Measurements from ENCODE around the gene ALKBH4.

Gene ALKBH4

DNA sequence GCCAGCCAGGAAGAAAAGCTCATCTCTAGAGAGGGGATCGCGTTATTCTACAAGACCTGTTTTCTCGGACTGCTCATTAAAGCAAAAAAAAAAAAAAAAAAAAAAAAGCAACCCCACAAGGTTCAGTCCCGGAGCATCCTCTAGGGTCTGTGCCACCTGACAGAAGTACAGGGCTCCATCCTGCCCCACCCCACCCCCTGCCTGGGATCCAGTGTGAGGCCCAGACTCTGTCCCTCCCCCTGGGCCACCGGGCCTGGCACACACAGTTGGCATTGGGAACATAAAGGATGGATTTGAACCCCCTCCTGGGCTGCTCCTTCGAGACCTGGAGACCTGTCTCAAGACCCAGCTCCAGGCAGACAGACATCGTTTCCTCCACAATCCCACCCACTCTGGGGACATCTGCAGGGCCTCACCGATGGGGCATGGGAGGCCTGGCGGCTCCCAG, 30.6 kb downstream of the ALKBH4 start:
- no peak for DNase-seq
- in situ Hi-C loops (cut with HindIII; ENCODE audit: low pct_ligation_motif_present, low pct_unique_long_range_greater_than_20kb, low sequenced_read_pairs): no loop called here

DNA sequence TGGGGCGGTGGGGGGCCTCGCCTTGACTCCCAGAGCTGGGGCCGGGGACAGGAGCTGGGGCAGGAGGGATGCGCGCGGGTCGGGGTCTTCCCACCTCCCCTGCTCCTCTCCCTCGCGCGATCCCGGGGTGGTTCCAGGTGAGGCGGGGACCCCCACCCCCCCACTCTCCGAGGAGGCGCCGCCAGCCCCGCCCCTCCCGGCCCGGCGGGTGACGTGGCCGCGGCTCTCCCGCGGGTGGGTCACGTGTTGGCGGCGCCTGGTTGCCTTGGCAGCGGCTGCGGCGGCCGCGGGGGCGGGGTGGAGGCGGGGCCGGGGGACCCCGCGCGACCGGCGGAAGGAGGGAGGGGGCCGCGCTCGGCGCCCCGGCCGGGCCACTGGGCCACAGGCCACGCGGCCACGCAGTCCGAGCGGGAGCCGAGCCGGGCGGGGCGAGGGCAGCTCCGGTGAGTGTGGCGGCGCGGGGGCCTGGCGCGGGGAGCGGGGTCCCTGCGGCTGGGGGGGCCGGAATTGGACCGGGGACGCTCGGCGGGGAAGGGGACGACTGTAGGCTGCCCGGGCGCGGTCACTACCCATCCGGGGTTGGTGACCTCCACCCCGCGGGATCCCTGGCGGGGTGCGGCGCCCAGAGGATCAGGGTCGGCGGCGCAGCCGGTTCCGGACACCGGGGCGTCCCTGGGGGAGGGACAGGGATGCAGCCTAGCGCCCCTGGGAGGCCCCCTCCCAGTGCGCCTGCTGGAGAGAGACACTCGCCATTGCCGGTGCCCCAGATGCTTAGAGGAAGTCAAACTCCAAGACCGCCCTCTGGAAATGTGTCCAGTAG, 31.2 kb downstream of the ALKBH4 start, which contains the start of gene ORAI2:
Gene ORAI2, plus strand, starts transcription at position 357 of the 820 bp plus-strand sequence. CDS start 5,382 bp downstream, outside the sequence.
- peak; percentile 87 for DNase-seq
- in situ Hi-C loops (cut with HindIII; ENCODE audit: low pct_ligation_motif_present, low pct_unique_long_range_greater_than_20kb, low sequenced_read_pairs): no loop called here

DNA sequence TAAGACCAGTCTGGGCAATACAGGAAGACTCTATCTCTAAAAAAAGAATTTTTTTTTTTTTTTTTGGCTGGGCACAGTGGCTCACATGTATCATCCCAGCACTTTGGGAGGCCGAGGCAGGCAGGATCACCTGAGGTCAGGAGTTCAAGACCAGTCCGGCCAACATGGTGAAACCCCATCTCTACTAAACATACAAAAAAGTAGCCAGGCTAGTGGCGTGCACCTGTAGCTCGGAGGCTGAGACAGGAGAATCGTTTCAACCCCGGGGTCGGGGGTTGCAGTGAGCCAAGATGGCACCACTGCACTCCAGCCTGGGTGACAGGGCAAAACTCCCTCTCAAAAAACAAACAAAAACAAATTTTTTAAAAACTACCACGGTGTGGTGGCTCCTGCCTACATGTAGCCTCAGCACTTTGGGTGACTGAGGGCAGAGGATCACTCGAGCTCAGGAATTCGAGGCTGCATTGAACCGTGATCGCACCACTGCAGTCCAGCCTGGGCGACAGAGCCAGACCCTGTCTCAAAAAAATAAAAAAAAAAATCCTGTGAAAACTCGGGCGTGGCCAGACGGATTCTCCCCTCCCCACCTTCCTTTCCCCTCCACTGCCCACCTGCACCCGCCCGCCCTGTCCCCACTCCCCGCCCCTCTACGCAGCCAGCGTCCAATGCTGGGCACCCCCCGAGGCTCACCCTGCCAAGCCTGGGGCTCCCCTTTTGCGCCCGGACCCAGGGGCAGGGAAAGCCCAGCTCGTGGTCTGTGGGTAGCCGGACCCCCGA, 32.0 kb downstream of the ALKBH4 start:
- in situ Hi-C loops (cut with HindIII; ENCODE audit: low pct_ligation_motif_present, low pct_unique_long_range_greater_than_20kb, low sequenced_read_pairs): no loop called here
- peak; percentile 51 for DNase-seq

DNA sequence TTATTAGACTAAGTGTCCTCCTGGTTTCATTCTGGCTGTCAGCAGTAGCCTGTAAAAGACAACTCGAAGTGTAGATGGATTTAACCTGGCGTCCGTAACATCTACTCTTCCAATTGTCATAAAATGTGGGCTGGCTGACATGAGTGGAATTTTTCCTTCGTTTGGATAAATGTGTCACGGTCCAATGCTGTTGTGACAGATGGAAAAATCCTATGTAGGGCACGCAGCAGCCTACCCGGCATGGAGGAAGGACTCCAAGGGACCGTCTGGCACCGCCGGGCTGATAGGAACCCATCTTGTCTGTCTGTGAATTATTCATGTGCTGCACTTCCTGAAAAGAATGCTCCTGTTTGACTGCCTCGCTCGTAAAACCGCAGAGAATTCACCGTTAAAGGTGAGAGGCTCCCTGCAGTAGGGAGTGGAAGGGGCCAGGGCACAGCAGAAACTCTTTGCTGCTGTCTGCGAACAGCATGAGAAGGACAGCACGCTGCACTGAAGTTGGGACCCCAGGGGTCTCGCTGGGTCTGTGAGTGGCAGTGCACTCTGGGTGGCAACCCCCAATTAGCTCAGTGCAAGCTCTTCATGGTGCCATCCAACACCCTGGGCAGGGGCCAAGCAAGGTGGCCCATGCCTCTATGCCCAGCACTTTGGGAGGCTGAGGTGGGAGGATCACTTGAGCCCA, 32.9 kb downstream of the ALKBH4 start:
- in situ Hi-C loops (cut with HindIII; ENCODE audit: low pct_ligation_motif_present, low pct_unique_long_range_greater_than_20kb, low sequenced_read_pairs): no loop called here
- peak; percentile 57 for DNase-seq

DNA sequence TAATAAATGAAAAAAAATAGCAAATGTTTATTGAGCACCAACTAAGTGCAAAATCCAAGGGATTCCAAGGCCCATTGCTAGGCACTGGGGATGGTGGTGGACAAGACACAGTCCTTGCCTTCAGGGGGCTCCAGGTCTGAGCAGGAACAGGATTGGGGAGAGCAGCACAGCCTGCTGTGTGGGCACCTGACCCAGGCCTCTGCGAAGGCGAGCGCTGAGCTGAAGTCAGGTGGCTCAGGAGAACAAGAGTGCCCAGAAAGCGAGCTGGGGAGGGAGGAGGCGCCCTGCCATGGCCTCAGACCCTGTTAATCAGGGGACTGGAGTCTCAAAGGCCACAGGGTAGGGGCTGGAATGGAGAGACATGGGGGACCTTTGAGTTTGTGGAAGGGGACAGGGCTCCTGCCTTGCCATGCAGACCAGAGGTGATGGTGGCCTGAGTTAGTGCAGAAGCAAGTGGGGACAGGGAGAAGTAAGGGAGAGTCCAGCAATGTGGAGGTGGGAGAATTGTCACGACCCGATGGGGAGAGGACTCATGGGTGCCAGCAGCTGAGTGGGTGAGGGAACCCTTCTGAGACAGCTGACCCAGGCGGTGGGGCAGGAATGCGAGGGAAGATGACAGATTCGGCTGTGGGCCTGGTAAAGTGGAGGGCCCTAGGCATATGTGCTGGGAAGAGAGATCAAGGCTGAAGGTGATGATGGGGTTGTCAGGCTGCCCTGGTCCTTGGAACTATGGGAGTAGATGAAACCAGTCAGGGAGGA, 35.3 kb downstream of the ALKBH4 start:
- DNase-seq: no peak
- in situ Hi-C loops (cut with HindIII; ENCODE audit: low pct_ligation_motif_present, low pct_unique_long_range_greater_than_20kb, low sequenced_read_pairs): no loop called here

DNA sequence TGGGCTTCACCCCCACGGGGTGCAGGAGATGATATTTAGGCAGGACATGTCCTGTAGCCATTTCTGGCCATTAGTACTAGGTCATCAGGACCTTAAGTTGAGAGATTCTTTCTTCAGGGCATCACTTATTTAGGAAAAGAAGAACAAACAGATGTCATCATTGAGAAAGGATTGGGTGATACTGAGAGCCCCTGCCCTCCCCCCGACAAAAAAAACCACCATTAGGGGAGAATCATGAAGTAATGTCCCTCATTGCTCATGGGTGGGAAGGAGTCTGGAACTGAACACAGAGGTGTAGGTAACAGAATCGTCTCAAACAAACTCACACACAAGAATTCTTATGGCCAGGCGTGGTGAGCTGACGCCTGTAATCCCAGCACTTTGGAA, 37.7 kb downstream of the ALKBH4 start:
- DNase-seq: no peak
- in situ Hi-C loops (cut with HindIII; ENCODE audit: low pct_ligation_motif_present, low pct_unique_long_range_greater_than_20kb, low sequenced_read_pairs): no loop called here

DNA sequence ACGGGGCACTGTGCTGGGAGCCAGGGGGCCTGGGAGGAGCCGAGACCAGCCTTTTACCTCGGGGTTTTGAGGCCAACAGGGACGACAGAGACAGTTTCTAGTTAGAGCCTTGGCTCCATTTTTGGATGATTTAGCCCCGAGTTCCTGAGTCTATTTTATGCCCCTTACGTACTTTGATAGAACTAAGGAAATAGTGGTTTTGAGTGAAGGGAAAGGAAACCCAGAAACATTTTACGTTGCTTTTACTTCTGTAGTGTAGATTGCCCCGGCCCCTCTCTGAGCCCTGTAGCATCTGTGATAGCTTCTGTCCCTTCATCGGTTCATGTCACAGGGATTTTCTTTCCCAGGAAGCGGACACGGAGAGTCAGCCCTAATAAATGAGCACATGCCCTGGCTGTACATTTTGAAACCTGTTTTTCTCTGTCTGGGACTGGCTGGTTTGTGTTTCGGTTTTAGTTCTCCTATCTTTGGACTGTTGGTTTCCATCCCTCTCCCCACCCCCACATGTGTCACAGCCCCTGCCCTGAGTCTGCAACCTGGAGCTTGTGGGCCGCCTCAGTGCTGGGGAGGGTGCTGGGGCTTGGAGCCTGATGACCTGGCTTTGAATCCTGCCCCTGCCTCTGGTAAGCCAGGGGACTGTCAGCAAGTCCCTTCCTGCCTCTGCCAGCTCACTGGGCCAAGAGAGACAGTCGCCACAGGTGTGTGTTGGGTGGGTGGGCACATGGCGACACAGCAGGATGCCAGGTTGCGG, 38.2 kb downstream of the ALKBH4 start:
- DNase-seq: no peak
- in situ Hi-C loops (cut with HindIII; ENCODE audit: low pct_ligation_motif_present, low pct_unique_long_range_greater_than_20kb, low sequenced_read_pairs): no loop called here

DNA sequence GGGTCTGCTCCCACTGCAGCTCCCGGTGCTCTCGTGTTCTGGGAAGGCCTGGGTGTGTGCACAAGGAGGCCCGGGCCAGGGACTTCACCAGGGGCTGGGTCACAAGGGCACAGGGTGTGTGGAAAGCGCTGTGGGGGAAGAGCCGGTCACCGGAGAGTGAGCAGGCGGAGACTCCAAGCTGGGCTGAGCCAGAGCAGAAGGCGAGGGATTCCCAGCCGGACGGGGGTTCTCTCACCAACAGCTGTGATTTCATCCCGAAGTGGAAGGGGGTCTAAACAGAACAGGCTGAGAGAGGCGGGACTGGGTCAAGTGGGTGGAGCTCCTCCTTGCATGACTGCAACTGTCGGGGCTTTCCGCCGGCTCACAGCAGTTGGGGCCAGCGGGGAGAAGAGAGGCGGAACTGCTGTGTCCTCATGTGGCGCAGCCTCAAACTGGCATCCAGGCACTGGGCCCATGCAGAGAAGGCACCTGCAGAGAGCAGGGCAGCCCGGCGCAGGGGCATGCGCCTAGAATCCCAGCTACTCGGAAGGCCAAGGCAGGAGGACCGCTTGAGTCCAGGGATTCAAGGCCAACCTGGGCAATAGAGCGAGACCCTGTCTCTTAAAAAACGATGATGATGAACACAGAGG, 38.9 kb downstream of the ALKBH4 start:
- no peak for DNase-seq
- in situ Hi-C loops (cut with HindIII; ENCODE audit: low pct_ligation_motif_present, low pct_unique_long_range_greater_than_20kb, low sequenced_read_pairs): no loop called here

DNA sequence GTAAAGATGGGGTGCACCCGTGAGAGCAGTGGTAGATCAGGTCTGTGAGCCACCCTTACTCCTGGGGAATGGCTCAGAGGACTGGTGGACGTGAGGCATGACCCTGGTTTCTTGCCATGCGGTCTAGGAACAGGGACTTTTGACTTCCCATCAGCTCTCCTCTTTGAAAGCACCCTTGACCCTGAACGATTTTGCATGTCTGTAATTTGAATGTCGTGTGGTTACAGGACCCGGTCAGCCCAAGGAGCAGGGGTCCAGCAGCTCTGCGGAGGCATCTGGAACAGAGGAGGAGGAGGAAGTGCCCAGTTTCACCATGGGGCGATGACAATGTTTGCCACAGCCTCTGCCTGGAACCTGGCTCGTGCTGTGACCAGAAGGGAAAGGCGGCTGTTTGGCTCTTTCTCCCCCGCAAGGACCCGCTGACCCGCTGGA, 39.9 kb downstream of the ALKBH4 start:
- DNase-seq: no peak
- in situ Hi-C loops (cut with HindIII; ENCODE audit: low pct_ligation_motif_present, low pct_unique_long_range_greater_than_20kb, low sequenced_read_pairs): no loop called here

DNA sequence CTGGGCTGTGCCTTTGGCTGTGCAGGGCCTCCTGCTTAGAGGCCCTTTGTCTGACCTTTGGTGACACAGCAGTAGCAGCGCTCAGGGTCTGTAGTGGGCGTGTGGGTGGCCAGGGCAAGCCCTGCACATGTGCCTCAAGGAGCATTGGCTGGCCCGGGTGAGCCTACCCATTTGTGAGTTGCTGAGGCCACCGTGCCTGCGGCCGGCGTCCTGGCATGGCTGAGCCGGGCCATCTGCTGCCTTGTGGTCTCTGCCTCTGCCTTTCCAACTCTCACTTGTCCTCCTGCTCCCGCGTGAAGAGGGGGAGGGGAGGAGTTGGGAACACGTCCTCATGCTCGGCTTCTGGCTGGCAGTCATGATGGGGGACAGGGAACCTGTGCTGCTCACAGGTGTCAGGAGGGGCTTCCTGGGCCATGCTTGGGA, 40.5 kb downstream of the ALKBH4 start:
- no peak for DNase-seq
- in situ Hi-C loops (cut with HindIII; ENCODE audit: low pct_ligation_motif_present, low pct_unique_long_range_greater_than_20kb, low sequenced_read_pairs): no loop called here

DNA sequence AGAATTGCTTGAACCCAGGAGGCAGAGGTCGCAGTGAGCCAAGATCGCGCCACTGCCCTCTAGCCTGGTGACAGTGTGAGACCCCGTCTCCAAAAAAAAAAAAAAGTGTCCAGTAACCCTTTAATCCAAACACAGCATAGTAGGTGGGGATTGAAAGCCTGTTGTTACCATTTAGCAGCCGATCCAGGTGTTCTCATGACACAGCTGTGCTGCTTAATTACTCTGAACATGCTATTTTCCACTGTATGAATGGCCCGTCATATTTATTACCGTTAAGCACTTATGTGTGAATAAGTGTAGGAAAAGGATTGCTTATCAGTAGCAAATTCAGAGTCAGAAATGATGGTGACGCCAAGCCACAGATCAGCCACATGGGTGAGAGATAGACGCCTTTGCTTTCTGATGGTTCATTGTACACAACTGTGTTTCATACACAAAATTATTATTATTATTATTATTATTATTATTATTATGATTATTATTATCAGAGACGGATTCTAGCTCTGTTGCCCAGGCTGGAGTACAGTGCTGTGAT, 42.9 kb downstream of the ALKBH4 start:
- in situ Hi-C loops (cut with HindIII; ENCODE audit: low pct_ligation_motif_present, low pct_unique_long_range_greater_than_20kb, low sequenced_read_pairs): no loop called here
- no peak for DNase-seq

DNA sequence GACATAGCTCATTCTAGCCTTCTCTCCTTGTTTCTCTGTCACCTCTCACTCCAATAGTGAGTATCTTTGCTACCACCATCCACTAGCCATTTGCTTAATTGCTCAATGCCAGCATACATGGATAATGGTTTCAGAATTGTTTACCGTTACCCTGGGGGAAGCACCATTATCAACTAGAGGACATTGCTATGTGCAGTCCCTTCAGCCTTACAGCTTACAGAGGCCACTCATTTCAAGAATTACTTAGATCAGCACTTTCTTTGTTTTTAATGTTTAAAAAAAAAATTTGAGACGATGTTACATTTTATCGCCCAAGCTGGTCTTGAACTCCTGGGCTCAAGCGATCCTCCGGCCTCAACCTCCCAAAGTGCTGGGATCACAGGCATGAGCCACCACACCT, 46.1 kb downstream of the ALKBH4 start:
- DNase-seq: no peak
- in situ Hi-C loops (cut with HindIII; ENCODE audit: low pct_ligation_motif_present, low pct_unique_long_range_greater_than_20kb, low sequenced_read_pairs): no loop called here

DNA sequence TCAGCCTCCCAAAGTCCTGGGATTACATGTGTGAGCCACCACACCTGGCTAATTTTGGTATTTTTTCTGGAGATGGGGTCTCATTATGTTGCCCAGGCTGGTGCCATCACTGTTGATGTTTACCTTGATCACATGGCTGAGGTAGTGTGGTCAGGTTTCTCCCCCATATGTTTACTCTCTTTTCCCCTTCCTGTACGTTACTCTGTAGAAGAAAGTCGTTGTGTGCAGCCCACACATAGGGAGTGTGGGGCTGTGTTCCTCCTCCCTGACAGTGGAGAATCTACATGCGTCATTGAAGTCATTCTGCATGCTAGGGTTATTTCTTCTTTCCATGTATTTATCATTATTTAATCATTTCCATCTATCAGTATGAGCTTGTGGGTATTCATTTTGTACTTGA, 47.6 kb downstream of the ALKBH4 start:
- in situ Hi-C loops (cut with HindIII; ENCODE audit: low pct_ligation_motif_present, low pct_unique_long_range_greater_than_20kb, low sequenced_read_pairs): no loop called here
- no peak for DNase-seq

DNA sequence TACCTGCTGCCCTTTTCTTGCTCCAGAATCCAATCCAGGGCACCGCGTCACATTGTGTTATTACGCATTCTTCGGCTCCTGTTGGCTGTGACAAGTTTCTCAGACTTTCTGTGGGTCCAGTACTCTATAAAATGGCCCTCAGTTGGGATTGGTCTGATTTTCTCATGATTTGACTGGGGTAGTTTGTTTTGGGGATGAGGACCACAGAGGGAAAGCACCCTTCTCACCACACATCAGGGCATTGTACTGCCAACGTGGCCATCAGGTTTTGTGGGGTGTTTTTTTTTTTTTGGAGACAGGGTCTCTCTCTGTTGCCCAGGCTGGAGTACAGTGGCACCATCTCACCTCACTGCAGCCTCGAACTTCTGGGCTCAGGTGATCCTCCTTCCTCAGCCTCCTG, 48.3 kb downstream of the ALKBH4 start:
- in situ Hi-C loops (cut with HindIII; ENCODE audit: low pct_ligation_motif_present, low pct_unique_long_range_greater_than_20kb, low sequenced_read_pairs): no loop called here
- DNase-seq: no peak

DNA sequence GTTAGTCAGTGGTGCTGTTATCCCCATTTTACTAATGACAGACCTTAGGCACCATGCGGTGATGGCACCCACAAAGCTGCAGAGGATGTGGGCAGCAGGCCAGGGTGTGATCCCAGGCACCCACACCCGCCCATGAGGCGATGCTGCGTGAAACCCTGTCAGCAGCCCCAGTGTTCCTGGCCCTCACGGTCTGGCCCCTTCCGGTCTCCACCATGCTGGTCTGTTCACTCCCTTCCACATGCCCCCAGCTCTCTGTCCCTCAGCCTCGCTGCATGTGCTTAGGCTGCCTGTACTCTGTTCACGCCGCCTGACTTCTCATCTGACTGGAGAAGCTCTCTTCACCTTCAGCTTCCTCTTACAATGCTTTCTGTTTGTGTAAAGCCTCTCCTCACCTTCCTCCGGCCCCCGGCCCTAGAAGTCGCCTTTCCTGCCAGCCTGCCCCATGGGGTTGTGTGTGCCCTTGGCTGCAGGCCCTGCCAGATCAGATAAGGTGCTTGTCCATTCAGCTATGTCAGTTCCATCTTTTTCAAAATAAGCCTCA, 48.9 kb downstream of the ALKBH4 start:
- no peak for DNase-seq
- in situ Hi-C loops (cut with HindIII; ENCODE audit: low pct_ligation_motif_present, low pct_unique_long_range_greater_than_20kb, low sequenced_read_pairs): no loop called here

DNA sequence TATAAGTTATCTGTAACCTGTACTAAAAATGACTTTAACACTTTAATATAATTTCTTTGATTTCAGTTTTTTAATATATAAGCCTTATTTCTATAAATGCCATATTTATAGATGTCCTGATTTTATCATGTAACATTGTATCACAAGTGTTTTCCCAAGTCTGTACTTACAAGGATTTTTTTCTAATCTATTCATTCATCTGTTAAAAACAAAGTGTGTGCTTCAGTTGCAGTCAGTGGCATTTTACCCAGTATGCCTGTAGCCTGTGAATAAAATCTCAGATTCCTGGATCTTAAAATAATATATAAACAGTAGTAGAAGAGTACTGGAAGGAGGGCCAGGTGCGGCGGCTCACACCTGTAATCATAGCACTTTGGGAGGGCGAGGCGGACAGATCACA, 51.1 kb downstream of the ALKBH4 start:
- in situ Hi-C loops (cut with HindIII; ENCODE audit: low pct_ligation_motif_present, low pct_unique_long_range_greater_than_20kb, low sequenced_read_pairs): no loop called here
- no peak for DNase-seq

DNA sequence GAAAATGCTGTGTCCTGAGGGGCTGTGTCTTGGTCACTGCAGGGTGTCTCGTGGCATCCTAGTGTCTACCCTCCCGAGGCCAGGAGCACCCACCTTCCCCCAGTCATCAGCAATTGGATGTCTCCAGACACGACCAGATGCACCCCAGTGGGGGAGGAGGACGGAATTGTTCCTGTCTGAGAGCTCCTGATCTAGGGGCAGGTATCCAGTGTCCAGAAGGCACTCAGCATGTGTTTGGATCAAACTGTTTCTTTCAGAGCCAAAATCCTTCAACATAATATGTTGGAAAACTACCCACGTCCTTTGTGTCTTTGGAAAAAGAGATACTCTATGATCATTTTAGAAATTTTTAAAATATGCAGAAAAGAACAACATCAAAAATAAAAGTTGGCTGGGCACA, 51.6 kb downstream of the ALKBH4 start:
- DNase-seq: no peak
- in situ Hi-C loops (cut with HindIII; ENCODE audit: low pct_ligation_motif_present, low pct_unique_long_range_greater_than_20kb, low sequenced_read_pairs): no loop called here

Measured in ACHN (cell line).